ENCODE data around the gene NCOA7.

- TF ChIP-seq CTCF (IDR thresholded peaks at IDR 0.05) = no peak
- TF ChIP-seq POLR2A (IDR thresholded peaks at IDR 0.05) = no peak
Measured at GRCh38 chr6:125932451-125932795, 141.7 kb downstream of the NCOA7 start.
